ENCODE results near the gene OCLN.
A peak's percentile ranks its signal among the peaks of the same experiment; 100 is the strongest.
"Not testable (repeated sequence)": the region's sequence is repeated elsewhere in the genome, so short reads cannot be mapped to it uniquely, and the experiment has no call there.

The OCLN gene

DNA sequence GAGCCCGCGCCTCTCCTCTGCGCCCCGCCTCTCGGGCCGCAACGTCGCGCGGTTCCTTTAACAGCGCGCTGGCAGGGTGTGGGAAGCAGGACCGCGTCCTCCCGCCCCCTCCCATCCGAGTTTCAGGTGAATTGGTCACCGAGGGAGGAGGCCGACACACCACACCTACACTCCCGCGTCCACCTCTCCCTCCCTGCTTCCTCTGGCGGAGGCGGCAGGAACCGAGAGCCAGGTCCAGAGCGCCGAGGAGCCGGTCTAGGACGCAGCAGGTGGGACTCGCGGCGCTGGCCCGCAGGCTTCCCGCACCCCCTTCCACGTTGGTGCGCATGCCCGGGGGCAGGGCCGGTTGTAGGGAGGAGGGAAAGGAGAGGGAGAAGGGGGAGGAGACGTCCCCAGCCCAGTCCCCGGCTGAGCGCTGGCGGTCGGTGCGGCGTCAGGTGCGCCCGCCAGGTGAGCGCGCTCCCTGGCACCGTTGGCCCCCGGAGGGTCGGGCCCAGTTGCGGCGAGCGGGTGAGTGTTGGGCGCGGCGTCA lies at the start of gene OCLN:
Gene OCLN, plus strand, starts transcription at position 400 of the 532 bp plus-strand sequence. CDS start 11,455 bp downstream, outside the sequence.
- DNase-seq, result peak; percentile 54

DNA sequence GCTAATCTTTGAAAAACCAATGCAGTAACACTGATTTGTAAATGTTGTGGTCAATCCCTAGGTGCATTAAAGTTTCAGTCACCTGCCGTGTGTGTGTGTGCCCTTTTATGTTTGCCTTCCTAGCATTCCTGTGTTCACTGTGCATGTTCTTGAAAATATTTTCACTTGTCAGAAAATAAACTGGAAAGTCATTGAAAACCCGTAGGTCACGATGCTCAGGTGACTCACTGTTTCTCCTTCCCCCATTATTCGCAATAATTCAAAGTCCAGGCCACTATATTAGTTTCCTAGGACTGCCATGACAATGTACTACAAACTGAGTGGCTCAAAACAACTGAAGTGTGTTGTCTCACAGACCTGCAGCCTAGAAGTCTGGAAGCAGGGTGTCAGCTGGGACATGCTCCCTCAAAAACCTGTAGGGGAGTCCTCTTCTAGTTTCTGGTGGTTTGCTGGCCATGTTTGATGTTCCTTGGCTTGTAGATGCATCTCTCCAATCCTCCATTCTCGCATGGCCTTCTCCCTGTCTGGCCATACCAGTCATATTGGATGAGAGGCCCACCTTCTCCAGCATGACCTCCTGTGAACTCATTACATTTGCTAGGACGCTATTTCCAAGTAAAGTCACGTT lies 48.3 kb upstream of the OCLN start:
- no peak for DNase-seq

DNA sequence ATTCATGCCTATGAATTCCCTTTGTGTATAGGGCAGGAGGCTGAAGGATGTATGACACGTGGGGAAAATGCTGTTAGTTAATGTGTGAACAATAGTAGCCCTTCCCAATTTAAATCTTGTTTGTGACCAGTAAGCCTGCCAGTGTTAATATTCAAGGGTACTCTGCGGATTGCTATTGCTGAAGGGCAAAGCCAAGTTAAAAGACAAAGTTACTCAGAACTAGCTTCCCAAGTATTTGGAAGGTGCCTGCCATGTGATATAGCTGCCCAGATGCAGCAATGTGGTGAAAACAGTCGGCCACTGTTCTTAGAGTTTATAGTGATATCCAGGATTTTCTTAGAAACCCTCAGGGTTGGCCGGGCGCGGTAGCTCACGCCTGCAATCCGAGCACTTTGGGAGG lies 43.1 kb upstream of the OCLN start:
- no peak for DNase-seq

- DNase-seq, result no peak
Observed at GRCh38 chr5:69450116-69450515, 42.5 kb upstream of the OCLN start.

- DNase-seq, result not testable (repeated sequence)
Observed at GRCh38 chr5:69450527-69450926, 42.1 kb upstream of the OCLN start.

- DNase-seq, result no peak
Observed at GRCh38 chr5:69451941-69452647, 40.5 kb upstream of the OCLN start.

GRCh38 chr5:69453487-69453886 lies 39.1 kb upstream of the OCLN start:
- not testable (repeated sequence) for DNase-seq

GRCh38 chr5:69454460-69455249 lies 37.9 kb upstream of the OCLN start:
- DNase-seq, result no peak

DNA sequence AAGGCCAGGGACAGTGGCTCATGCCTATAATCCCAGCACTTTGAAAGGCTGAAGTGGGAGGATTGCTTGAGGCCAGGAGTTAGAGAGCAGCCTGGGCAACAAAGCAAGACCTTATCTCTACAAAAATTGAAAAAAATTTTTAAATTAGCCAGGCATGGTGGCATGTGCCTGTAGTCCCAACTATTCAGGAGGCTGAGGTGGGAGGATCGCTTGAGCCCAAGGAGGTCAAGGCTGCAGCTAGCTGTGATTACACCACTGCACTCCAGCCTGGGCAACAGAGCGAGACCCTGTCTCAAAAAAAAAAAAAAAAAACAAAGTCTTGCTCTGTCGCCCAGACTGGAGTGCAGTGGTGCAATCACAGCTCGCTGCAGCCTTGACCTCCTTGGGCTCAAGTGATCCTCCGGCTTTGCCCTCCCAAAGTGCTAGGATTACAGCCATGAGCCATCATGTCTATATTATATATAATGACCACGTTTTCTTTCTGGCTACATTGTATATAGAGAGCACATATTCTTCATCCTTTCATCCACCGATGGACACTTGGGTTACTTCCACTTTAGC lies 37.1 kb upstream of the OCLN start:
- not testable (repeated sequence) for DNase-seq

DNA sequence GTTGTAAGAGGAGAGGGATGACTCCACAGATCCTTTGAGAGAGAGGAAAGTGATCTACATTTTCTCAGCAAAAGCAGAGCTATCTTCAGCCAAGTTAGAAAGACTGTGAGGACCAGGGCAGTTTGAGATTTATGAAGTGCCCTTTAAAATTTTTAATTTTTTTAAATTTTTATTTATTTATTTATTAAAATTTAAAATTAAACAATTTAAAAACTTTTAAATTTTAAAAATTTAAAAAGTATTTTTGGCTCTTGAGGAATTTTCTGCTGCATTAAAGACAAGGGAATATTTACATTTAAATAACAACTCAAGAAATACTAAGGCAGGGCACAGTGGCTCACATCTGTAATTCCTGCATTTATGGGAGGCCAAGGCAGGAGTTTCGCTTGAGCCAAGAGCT lies 30.4 kb upstream of the OCLN start:
- no peak for DNase-seq

- DNase-seq, result not testable (repeated sequence)
Observed at GRCh38 chr5:69466375-69466774, 26.2 kb upstream of the OCLN start.

GRCh38 chr5:69467442-69468225 lies 25.0 kb upstream of the OCLN start:
- DNase-seq, result no peak

GRCh38 chr5:69468631-69469030 lies 24.0 kb upstream of the OCLN start:
- DNase-seq, result no peak

GRCh38 chr5:69471516-69471915 lies 21.1 kb upstream of the OCLN start:
- DNase-seq, result not testable (repeated sequence)

DNA sequence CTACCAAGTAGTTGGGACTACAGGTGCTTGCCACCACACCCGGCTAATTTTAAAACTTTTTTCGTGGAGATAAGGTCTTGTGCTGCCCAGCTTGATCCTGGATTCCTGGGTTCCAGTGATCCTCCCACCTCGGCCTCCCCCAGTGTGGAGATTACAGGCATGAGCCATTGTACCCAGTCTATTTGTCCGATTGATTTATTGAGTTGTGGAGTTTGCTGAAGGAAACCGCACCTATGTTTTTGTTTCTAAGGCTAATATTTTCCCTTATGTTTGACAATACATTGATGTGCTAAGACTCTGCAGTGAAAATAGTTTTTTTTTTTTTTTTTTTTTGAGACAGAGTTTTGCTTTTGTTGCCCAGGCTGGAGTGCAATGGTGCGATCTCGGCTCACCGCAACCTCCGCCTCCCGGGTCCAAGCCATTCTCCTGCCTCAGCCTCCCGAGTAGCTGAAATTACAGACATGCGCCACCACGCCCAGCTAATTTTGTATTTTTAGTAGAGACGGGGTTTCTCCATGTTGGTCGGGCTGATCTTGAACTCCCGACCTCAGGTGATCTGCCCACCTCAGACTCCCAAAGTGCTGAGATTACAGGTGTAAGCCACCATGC lies 20.0 kb upstream of the OCLN start:
- not testable (repeated sequence) for DNase-seq

DNA sequence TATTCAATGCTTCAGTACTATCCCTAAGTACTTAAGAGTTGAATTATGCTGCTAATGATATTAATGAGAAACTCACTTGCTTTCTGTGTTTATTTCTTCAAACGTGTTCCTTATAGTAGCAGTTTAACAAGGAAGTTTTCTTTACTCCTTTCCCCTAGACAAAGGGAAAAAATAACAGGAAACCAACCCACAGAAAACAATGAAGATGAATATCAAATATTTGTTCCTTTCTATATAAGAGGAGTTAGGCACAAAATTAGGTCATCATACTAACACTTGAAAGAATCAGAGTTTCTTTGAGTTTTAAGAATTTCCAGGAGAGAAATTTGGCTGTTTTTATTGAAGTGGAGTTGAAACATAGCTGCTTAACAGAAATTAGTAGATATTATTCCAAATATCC lies 15.4 kb upstream of the OCLN start:
- DNase-seq, result no peak

GRCh38 chr5:69478296-69478695 lies 14.3 kb upstream of the OCLN start:
- DNase-seq, result not testable (repeated sequence)

DNA sequence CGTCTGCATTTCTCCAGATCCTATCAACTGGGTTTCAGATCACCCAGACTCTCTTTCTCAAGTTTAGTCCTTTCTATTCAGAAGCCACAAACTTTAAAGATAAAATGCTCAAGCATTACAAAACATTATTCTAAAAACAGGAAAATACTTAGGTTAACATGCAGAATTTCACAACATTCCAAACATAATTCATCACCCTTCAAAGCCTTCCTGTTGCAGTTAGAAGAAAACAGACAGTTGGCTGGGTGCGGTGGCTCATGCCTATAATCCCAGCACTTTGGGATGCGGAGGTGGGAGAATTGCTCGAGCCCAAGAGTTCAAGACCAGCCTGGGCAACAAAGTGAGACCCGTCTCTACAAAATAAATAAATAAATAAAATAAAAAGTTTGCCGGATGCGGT lies 7.7 kb upstream of the OCLN start:
- DNase-seq, result no peak

DNA sequence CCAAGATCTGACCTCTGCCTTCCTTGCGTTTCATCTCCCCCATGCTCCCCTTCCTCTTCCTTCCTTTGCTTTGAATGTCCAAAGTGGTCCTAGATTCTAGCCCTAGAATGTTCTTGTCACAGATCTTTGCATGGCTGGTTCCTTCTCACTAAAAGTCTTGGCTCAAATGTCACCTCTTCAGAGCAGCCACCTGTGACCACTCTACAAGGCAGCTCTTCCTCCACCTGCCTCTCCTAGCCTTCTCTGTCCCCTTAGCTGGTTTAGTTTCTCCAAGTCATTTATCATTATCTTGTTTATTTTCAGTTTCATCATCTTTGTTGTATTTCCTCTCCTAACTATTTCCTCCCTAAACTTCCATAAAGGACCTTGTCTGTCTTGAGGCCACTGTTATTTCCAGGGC lies 7.1 kb upstream of the OCLN start:
- peak; percentile 34 for DNase-seq

DNA sequence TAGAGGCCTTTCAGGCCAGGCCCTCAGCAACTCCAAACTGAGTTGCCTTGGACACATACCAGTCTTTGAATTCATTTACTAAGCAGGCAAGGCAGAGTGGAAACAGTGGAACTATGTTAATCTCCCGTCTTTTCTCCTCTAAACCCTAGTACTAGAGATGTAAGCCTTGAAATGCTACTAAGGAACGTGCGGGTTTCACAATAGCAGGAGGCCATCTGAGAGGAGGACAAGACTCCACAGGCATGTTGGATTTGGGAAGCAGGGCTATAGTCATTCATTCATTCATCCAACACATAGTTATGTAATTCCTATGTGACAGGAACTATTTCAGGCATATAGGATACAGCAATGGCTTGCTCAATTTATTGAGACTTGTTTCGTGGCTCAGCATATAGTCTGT lies 3.3 kb upstream of the OCLN start:
- DNase-seq, result no peak

- no peak for DNase-seq
Observed at GRCh38 chr5:69491027-69491426, 1.6 kb upstream of the OCLN start.

GRCh38 chr5:69491838-69492390 lies 676 bp upstream of the OCLN start:
- DNase-seq, result no peak
